WTC11 (cell line): ENCODE measurements around the gene DMD. TPM values are rescaled to one million over a fixed set of nuclear protein-coding genes. Genes with fewer than 3 reads are reported as not detected.

Experiments
- ATAC-seq: fragments of 200-7000 bp; cut with Tn5 transposase; 2 replicates; pipeline ENCODE4 v1.10.0; 2021; ENCODE audit warnings: mild to moderate bottlenecking, moderate library complexity
- CTCF ChIA-PET: fragments of 300-600 bp; sonication (Branson Sonifier 250); formaldehyde crosslinking; loops from one replicate; lab custom pipeline; 2021; ENCODE audit warnings: antibody characterized with exemption; lab: Charles Lee
- POLR2A ChIA-PET: fragments of 350-600 bp; sonication (Branson Sonifier 250); formaldehyde crosslinking; loops from one replicate; lab custom pipeline; 2021; ENCODE audit warnings: antibody characterized with exemption; lab: Charles Lee
- DNase-seq: peaks from one replicate; pipeline ENCODE4 v3.0.0; 2021; ENCODE audit warnings: low spot score
- H3K27ac Mint-ChIP-seq: 2 replicates; pipeline ENCODE4 v1.8.0; 2021; ENCODE audit warnings: mixed read lengths
- H3K27me3 Mint-ChIP-seq: 2 replicates; pipeline ENCODE4 v1.8.0; 2021; ENCODE audit warnings: low read depth, mild to moderate bottlenecking, moderate library complexity, mixed read lengths
- H3K36me3 Mint-ChIP-seq: 2 replicates; pipeline ENCODE4 v1.8.0; 2021; ENCODE audit warnings: mixed read lengths
- H3K4me1 Mint-ChIP-seq: 2 replicates; pipeline ENCODE4 v1.8.0; 2022; ENCODE audit warnings: mixed read lengths
- H3K4me3 Mint-ChIP-seq: 2 replicates; pipeline ENCODE4 v1.8.0; 2021; ENCODE audit warnings: mild to moderate bottlenecking, moderate library complexity, mixed read lengths
- H3K9me3 Mint-ChIP-seq: 2 replicates; pipeline ENCODE4 v1.8.0; 2021; ENCODE audit warnings: mixed read lengths
- ATF2 ChIP-seq: sonication (generic); formaldehyde crosslinking; IDR thresholded peaks from 2 replicates; pipeline ENCODE4 v1.8.1; 2022; ENCODE audit warnings: low read depth, missing genetic modification reagents, borderline replicate concordance
- EMX1 ChIP-seq: fragments of 250-450 bp; sonication (Bioruptor Pico); IDR thresholded peaks from 2 replicates; pipeline ENCODE4 v1.8.0; 2021; ENCODE audit warnings: mild to moderate bottlenecking
- GABPB1 ChIP-seq: sonication (generic); formaldehyde crosslinking; IDR thresholded peaks from 2 replicates; pipeline ENCODE4 v1.8.1; 2023; ENCODE audit warnings: mild to moderate bottlenecking, missing genetic modification reagents
- GRHL2 ChIP-seq: fragments of 250-450 bp; sonication (Bioruptor Pico); IDR thresholded peaks from 2 replicates; pipeline ENCODE4 v1.8.0; 2022; ENCODE audit warnings: mild to moderate bottlenecking, moderate library complexity; ENCODE audit not compliant: insufficient replicate concordance, severe bottlenecking
- IRF2 ChIP-seq: sonication (generic); formaldehyde crosslinking; IDR thresholded peaks from 2 replicates; pipeline ENCODE4 v1.8.0; 2022; ENCODE audit warnings: low read depth, missing genetic modification reagents, borderline replicate concordance
- KAT7 ChIP-seq: sonication (generic); formaldehyde crosslinking; IDR thresholded peaks from 2 replicates; pipeline ENCODE4 v1.8.1; 2023; ENCODE audit warnings: missing genetic modification reagents, mild to moderate bottlenecking, borderline replicate concordance
- NFE2L1 ChIP-seq: sonication (generic); formaldehyde crosslinking; IDR thresholded peaks from 2 replicates; pipeline ENCODE4 v1.8.1; 2023; ENCODE audit warnings: missing genetic modification reagents
- NFYB ChIP-seq: sonication (generic); formaldehyde crosslinking; conservative IDR thresholded peaks from 2 replicates; pipeline ENCODE4 v1.8.0; 2022; ENCODE audit warnings: low read depth, missing genetic modification reagents
- RORB ChIP-seq: fragments of 250-450 bp; sonication (Bioruptor Pico); IDR thresholded peaks from 2 replicates; pipeline ENCODE4 v1.9.0; 2021; ENCODE audit warnings: mild to moderate bottlenecking
- SMAD4 ChIP-seq: sonication (generic); formaldehyde crosslinking; IDR thresholded peaks from 2 replicates; pipeline ENCODE4 v1.8.0; 2022; ENCODE audit warnings: mild to moderate bottlenecking, missing genetic modification reagents
- ZMAT4 ChIP-seq: fragments of 250-450 bp; sonication (Bioruptor Pico); IDR thresholded peaks from 2 replicates; pipeline ENCODE4 v1.9.0; 2021; ENCODE audit warnings: mild to moderate bottlenecking
- ZNF219 ChIP-seq: sonication (generic); formaldehyde crosslinking; IDR thresholded peaks from 2 replicates; pipeline ENCODE4 v1.8.0; 2023; ENCODE audit warnings: missing genetic modification reagents, mild to moderate bottlenecking, borderline replicate concordance
- ZNF396 ChIP-seq: fragments of 250-450 bp; sonication (Bioruptor Pico); IDR thresholded peaks from 2 replicates; pipeline ENCODE4 v1.8.0; 2021; ENCODE audit warnings: mild to moderate bottlenecking, moderate library complexity, borderline replicate concordance
- ZNF512 ChIP-seq: sonication (generic); formaldehyde crosslinking; IDR thresholded peaks from 2 replicates; pipeline ENCODE4 v1.8.1; 2022; ENCODE audit warnings: missing genetic modification reagents, borderline replicate concordance
- total RNA-seq: library from RNA; stranded (reverse); gene quantifications from 3 replicates; pipeline ENCODE4 v1.2.3, GENCODE V29; 2021
- TF ChIP-seq, protein P1 (sequence below): sonication (generic); formaldehyde crosslinking; IDR thresholded peaks from 2 replicates; pipeline ENCODE4 v1.8.0; 2023; ENCODE audit warnings: missing genetic modification reagents
- TF ChIP-seq, protein P2 (sequence below): sonication (generic); formaldehyde crosslinking; IDR thresholded peaks from 2 replicates; pipeline ENCODE4 v1.8.1; 2023; ENCODE audit warnings: mild to moderate bottlenecking, missing genetic modification reagents
- TF ChIP-seq, protein P3 (sequence below): sonication (generic); formaldehyde crosslinking; IDR thresholded peaks from 2 replicates; pipeline ENCODE4 v1.8.0; 2023; ENCODE audit warnings: mild to moderate bottlenecking, missing genetic modification reagents
- TF ChIP-seq, protein P4 (sequence below): sonication (generic); formaldehyde crosslinking; IDR thresholded peaks from 2 replicates; pipeline ENCODE4 v1.8.1; 2022; ENCODE audit warnings: mild to moderate bottlenecking, missing genetic modification reagents, moderate library complexity, borderline replicate concordance

Gene DMD
- total RNA-seq, 1 experiment from 2014 or later = 9.1 TPM

DNA sequence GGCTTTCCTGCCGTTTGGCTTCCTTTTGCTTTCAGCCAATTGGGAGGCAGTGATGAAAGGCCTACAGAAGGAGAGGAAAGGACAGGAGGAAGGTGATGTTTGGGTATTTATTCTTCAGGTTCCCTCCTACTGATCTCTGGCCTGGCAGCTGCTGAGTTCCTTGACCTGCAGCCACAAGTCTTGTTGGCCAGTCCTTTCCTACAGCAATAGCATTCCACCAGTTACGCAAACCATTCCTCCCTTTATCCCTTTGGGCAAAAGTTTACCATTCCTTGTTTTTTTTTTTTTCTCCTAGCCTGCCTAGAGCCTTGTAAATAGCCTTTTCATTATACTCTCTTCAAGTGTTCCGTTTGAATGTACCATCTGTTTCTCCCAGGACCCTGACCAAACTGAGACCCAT is 1941.4 kb downstream of the DMD start:
- POLR2A ChIA-PET = no interaction called here
- CTCF ChIA-PET = interaction anchor here (1.4 kb wide), 1 partner anchor 9 kb away, joined by 3 read pairs; no protein-coding TSS in a partner anchor
- H3K36me3 Mint-ChIP-seq = no peaks in the 10 kb centered on the region
- peaks cover 23% of the 10 kb centered on the region for H3K4me1 Mint-ChIP-seq
- H3K27me3 Mint-ChIP-seq = peaks cover 5% of the 10 kb centered on the region; the same call in 1 of the 2 replicates
- DNase-seq = no peak
- no peak for TF ChIP-seq ZNF512 (CRISPR knock-in tag)
- TF ChIP-seq RORB (CRISPR knock-in tag) = no peak
- no peak for TF ChIP-seq GRHL2 (CRISPR knock-in tag)
- TF ChIP-seq, protein P1, sequence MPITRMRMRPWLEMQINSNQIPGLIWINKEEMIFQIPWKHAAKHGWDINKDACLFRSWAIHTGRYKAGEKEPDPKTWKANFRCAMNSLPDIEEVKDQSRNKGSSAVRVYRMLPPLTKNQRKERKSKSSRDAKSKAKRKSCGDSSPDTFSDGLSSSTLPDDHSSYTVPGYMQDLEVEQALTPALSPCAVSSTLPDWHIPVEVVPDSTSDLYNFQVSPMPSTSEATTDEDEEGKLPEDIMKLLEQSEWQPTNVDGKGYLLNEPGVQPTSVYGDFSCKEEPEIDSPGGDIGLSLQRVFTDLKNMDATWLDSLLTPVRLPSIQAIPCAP (CRISPR knock-in tag) = no peak
- TF ChIP-seq ATF2 (CRISPR knock-in tag) = no peak
- no peak for TF ChIP-seq EMX1 (CRISPR knock-in tag)
- no peak for TF ChIP-seq SMAD4 (CRISPR knock-in tag)
- TF ChIP-seq ZNF396 (CRISPR knock-in tag) = no peak
- TF ChIP-seq, protein P2, sequence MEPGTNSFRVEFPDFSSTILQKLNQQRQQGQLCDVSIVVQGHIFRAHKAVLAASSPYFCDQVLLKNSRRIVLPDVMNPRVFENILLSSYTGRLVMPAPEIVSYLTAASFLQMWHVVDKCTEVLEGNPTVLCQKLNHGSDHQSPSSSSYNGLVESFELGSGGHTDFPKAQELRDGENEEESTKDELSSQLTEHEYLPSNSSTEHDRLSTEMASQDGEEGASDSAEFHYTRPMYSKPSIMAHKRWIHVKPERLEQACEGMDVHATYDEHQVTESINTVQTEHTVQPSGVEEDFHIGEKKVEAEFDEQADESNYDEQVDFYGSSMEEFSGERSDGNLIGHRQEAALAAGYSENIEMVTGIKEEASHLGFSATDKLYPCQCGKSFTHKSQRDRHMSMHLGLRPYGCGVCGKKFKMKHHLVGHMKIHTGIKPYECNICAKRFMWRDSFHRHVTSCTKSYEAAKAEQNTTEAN (CRISPR knock-in tag) = no peak
- no peak for TF ChIP-seq ZMAT4 (CRISPR knock-in tag)
- TF ChIP-seq IRF2 = no peak
- no peak for TF ChIP-seq GABPB1
- TF ChIP-seq NFE2L1 (CRISPR knock-in tag) = no peak
- TF ChIP-seq KAT7 (CRISPR knock-in tag) = no peak
- TF ChIP-seq, protein P3, sequence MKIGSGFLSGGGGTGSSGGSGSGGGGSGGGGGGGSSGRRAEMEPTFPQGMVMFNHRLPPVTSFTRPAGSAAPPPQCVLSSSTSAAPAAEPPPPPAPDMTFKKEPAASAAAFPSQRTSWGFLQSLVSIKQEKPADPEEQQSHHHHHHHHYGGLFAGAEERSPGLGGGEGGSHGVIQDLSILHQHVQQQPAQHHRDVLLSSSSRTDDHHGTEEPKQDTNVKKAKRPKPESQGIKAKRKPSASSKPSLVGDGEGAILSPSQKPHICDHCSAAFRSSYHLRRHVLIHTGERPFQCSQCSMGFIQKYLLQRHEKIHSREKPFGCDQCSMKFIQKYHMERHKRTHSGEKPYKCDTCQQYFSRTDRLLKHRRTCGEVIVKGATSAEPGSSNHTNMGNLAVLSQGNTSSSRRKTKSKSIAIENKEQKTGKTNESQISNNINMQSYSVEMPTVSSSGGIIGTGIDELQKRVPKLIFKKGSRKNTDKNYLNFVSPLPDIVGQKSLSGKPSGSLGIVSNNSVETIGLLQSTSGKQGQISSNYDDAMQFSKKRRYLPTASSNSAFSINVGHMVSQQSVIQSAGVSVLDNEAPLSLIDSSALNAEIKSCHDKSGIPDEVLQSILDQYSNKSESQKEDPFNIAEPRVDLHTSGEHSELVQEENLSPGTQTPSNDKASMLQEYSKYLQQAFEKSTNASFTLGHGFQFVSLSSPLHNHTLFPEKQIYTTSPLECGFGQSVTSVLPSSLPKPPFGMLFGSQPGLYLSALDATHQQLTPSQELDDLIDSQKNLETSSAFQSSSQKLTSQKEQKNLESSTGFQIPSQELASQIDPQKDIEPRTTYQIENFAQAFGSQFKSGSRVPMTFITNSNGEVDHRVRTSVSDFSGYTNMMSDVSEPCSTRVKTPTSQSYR (CRISPR knock-in tag) = no peak
- no peak for TF ChIP-seq ZNF219 (CRISPR knock-in tag)
- TF ChIP-seq, protein P4, sequence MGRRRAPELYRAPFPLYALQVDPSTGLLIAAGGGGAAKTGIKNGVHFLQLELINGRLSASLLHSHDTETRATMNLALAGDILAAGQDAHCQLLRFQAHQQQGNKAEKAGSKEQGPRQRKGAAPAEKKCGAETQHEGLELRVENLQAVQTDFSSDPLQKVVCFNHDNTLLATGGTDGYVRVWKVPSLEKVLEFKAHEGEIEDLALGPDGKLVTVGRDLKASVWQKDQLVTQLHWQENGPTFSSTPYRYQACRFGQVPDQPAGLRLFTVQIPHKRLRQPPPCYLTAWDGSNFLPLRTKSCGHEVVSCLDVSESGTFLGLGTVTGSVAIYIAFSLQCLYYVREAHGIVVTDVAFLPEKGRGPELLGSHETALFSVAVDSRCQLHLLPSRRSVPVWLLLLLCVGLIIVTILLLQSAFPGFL (CRISPR knock-in tag) = no peak
- TF ChIP-seq NFYB (CRISPR knock-in tag) = no peak
- H3K9me3 Mint-ChIP-seq = no peaks in the 10 kb centered on the region
- H3K4me3 Mint-ChIP-seq = no peak overlapping the region
- ATAC-seq = no peak
- H3K27ac Mint-ChIP-seq = no peak overlapping the region
